Stomach (tissue), 4 donors: ENCODE data around the gene UPF2.

Experiments
- CTCF ChIP-seq, 7 experiments: fragments of 450-650 bp in 4 of 7; fragments of 200-600 bp in 3 of 7; sonication (generic) in 3 of 7; IDR thresholded peaks; one replicate each; pipeline ENCODE4 v1.5.1; 2016 to 2019; ENCODE audit warnings: antibody characterized with exemption in 7 of 7, control low read depth in 2 of 7, mild to moderate bottlenecking in 1 of 7
- EP300 ChIP-seq: sonication (generic); formaldehyde crosslinking; IDR thresholded peaks from one replicate; pipeline ENCODE4 v1.6.1; 2017; ENCODE audit warnings: antibody characterized with exemption
- POLR2AphosphoS5 ChIP-seq, 3 donors: sonication (generic); formaldehyde crosslinking; IDR thresholded peaks; one replicate each; pipeline ENCODE4 v1.6.1; 2016; ENCODE audit warnings: antibody characterized with exemption in 3 of 3

GRCh38 chr10:12019283-12019971, 23.2 kb downstream of the UPF2 start:
- TF ChIP-seq CTCF (IDR thresholded peaks at IDR 0.05) = no peak
- no peak for TF ChIP-seq POLR2AphosphoS5 (IDR thresholded peaks at IDR 0.05)
- TF ChIP-seq EP300 = no peak
